Erythroblast (primary cell): ENCODE results near the gene ANKRD29.
"Not testable (repeated sequence)": the region's sequence is repeated elsewhere in the genome, so short reads cannot be mapped to it uniquely, and the experiment has no call there.

Source experiments
- DNase-seq, 2 experiments: peaks; one replicate each; lab custom pipeline; 2025; lab: John Stamatoyannopoulos, UW
- GATA1 ChIP-seq: IDR thresholded peaks from 2 replicates; pipeline ENCODE4 v1.6.1; 2011; ENCODE audit warnings: low read depth, mild to moderate bottlenecking, control low read depth, low read length, moderate library complexity
- POLR2A ChIP-seq: IDR thresholded peaks from 2 replicates; pipeline ENCODE4 v1.6.1; 2011; ENCODE audit warnings: mild to moderate bottlenecking, low read length

The ANKRD29 gene

GRCh38 chr18:23643815-23644490 lies 18.8 kb downstream of the ANKRD29 start:
- no peak for DNase-seq
- no peak for TF ChIP-seq POLR2A
- no peak for TF ChIP-seq GATA1

GRCh38 chr18:23641937-23642666 lies 20.6 kb downstream of the ANKRD29 start:
- TF ChIP-seq GATA1, result no peak
- no peak for TF ChIP-seq POLR2A
- no peak for DNase-seq

- no peak for DNase-seq
Measured at GRCh38 chr18:23641143-23641720, 21.5 kb downstream of the ANKRD29 start.

GRCh38 chr18:23640052-23640451 lies 22.7 kb downstream of the ANKRD29 start:
- DNase-seq, result no peak
- no peak for TF ChIP-seq POLR2A
- TF ChIP-seq GATA1, result no peak

More at GRCh38 chr18:23641143-23641720, 21.5 kb downstream of the ANKRD29 start:
- no peak for TF ChIP-seq POLR2A
- TF ChIP-seq GATA1, result no peak

- not testable (repeated sequence) for DNase-seq
Measured at GRCh38 chr18:23636433-23636832, 26.3 kb downstream of the ANKRD29 start.

- DNase-seq, result no peak
- no peak for TF ChIP-seq POLR2A
- no peak for TF ChIP-seq GATA1
Measured at GRCh38 chr18:23636071-23636399, 26.7 kb downstream of the ANKRD29 start.

- TF ChIP-seq GATA1, result no peak
- no peak for TF ChIP-seq POLR2A
- DNase-seq, result no peak
Measured at GRCh38 chr18:23635283-23636070, 27.2 kb downstream of the ANKRD29 start.

- TF ChIP-seq POLR2A (no peak), GATA1 (no peak)
- no peak for DNase-seq
Measured at GRCh38 chr18:23634692-23635091, 28.0 kb downstream of the ANKRD29 start.

GRCh38 chr18:23632615-23633014 lies 30.1 kb downstream of the ANKRD29 start:
- no peak for TF ChIP-seq POLR2A
- TF ChIP-seq GATA1, result no peak
- DNase-seq, result no peak

GRCh38 chr18:23631746-23632145 lies 31.0 kb downstream of the ANKRD29 start:
- DNase-seq, result no peak
- TF ChIP-seq POLR2A (no peak), GATA1 (no peak)

GRCh38 chr18:23631312-23631711 lies 31.4 kb downstream of the ANKRD29 start:
- no peak for TF ChIP-seq GATA1
- no peak for TF ChIP-seq POLR2A
- no peak for DNase-seq

- DNase-seq, result no peak
- TF ChIP-seq POLR2A (no peak), GATA1 (no peak)
Measured at GRCh38 chr18:23629444-23629946, 33.2 kb downstream of the ANKRD29 start.

- no peak for DNase-seq
- no peak for TF ChIP-seq GATA1
- TF ChIP-seq POLR2A, result no peak
Measured at GRCh38 chr18:23627970-23628369, 34.7 kb downstream of the ANKRD29 start.
